Measurements from ENCODE around the gene CCDC180. TPM values are rescaled to one million over a fixed set of nuclear protein-coding genes. Genes with fewer than 3 reads are reported as not detected.

Gene CCDC180
- total and polyA plus RNA-seq, 2 experiments from 2014 or later: 0.57 to 0.83 TPM

DNA sequence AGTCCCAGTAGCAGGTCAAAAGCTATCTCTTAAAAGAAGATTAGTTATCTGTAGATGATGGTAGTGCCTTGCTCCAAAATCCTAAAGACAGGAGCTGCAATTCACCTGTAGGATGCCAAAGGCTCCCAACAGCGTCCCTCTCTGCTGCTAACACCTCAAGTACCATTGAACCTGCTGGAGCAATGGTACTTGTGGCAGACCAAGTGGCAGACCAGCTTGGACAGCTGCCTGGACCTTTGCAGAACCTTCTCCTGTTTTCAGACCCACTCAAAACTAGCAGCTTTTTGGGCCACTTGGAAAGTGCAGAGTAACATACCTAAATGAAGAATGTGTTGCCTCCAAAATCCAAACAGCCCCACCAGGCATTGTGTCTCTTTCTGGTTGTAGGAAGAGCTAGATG lies 6.9 kb upstream of the CCDC180 start:
- Histone ChIP-seq H3K4me2 (no peak overlapping the region), H3K9me3 (ENCODE audit: low read depth) (peaks cover 7% of the 10 kb centered on the region), H4K20me1 (ENCODE audit: insufficient read depth, poor library complexity, severe bottlenecking) (no peaks in the 10 kb centered on the region), H3K4me1 (ENCODE audit: insufficient read depth) (no peaks in the 10 kb centered on the region), H3K27ac (no peak overlapping the region), H2AFZ (no peak overlapping the region), H3K4me3 (no peak overlapping the region), H3K27me3 (no peaks in the 10 kb centered on the region), H3K9me2 (replicated peaks; ENCODE audit: insufficient read depth) (no peaks in the 10 kb centered on the region), H3K79me2 (no peaks in the 10 kb centered on the region), H3K36me3 (replicated peaks; ENCODE audit: insufficient read depth, low read depth) (no peaks in the 10 kb centered on the region)
- 100% methylated on average over 1 of the region's 1 CpG for WGBS (ENCODE audit: low lambda C conversion rate, missing lambda C conversion rate)
- no peak for DNase-seq (ENCODE audit: low spot score)
- TF ChIP-seq EZH2 (IDR thresholded peaks at IDR 0.05; ENCODE audit: borderline replicate concordance) (no peak), EZH2phosphoT487 (IDR thresholded peaks at IDR 0.05; ENCODE audit: low read depth, severe bottlenecking, unreplicated experiment) (no peak)
- TF ChIP-seq, protein P1, sequence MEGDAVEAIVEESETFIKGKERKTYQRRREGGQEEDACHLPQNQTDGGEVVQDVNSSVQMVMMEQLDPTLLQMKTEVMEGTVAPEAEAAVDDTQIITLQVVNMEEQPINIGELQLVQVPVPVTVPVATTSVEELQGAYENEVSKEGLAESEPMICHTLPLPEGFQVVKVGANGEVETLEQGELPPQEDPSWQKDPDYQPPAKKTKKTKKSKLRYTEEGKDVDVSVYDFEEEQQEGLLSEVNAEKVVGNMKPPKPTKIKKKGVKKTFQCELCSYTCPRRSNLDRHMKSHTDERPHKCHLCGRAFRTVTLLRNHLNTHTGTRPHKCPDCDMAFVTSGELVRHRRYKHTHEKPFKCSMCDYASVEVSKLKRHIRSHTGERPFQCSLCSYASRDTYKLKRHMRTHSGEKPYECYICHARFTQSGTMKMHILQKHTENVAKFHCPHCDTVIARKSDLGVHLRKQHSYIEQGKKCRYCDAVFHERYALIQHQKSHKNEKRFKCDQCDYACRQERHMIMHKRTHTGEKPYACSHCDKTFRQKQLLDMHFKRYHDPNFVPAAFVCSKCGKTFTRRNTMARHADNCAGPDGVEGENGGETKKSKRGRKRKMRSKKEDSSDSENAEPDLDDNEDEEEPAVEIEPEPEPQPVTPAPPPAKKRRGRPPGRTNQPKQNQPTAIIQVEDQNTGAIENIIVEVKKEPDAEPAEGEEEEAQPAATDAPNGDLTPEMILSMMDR (IDR thresholded peaks at IDR 0.05; ENCODE audit: poor library complexity): no peak

DNA sequence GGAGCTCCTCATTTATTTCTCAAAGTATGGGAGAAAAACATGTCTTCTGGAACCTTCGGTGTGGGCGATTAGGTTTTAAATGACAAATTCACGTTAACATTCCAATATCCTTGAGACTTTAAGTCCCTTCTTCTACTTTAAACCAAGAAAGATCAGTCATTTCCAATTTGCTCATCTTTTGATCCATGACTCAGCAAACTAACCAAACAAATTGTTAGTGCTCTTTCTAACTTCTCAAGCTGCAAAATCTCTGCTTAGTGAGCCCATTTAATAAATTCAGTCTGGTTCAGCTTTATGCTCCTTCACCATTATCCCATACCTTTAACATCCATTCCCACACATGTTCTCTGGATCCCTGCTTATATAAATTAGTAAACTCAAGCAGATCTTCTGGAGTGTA lies 5.5 kb upstream of the CCDC180 start:
- Histone ChIP-seq H3K9me3 (ENCODE audit: low read depth) (peaks cover 7% of the 10 kb centered on the region), H3K79me2 (no peaks in the 10 kb centered on the region), H3K4me2 (no peak overlapping the region), H3K9me2 (replicated peaks; ENCODE audit: insufficient read depth) (no peaks in the 10 kb centered on the region), H3K27ac (no peak overlapping the region), H3K36me3 (replicated peaks; ENCODE audit: insufficient read depth, low read depth) (no peaks in the 10 kb centered on the region), H2AFZ (no peak overlapping the region), H3K4me1 (ENCODE audit: insufficient read depth) (no peaks in the 10 kb centered on the region), H4K20me1 (ENCODE audit: insufficient read depth, poor library complexity, severe bottlenecking) (no peaks in the 10 kb centered on the region), H3K27me3 (no peaks in the 10 kb centered on the region), H3K4me3 (no peak overlapping the region)
- TF ChIP-seq, protein P1 (IDR thresholded peaks at IDR 0.05; ENCODE audit: poor library complexity): no peak
- TF ChIP-seq EZH2 (IDR thresholded peaks at IDR 0.05; ENCODE audit: borderline replicate concordance) (no peak), EZH2phosphoT487 (IDR thresholded peaks at IDR 0.05; ENCODE audit: low read depth, severe bottlenecking, unreplicated experiment) (no peak)
- no peak for DNase-seq (ENCODE audit: low spot score)
- WGBS (ENCODE audit: low lambda C conversion rate, missing lambda C conversion rate): 95% methylated on average over 3 of the region's 3 CpGs

DNA sequence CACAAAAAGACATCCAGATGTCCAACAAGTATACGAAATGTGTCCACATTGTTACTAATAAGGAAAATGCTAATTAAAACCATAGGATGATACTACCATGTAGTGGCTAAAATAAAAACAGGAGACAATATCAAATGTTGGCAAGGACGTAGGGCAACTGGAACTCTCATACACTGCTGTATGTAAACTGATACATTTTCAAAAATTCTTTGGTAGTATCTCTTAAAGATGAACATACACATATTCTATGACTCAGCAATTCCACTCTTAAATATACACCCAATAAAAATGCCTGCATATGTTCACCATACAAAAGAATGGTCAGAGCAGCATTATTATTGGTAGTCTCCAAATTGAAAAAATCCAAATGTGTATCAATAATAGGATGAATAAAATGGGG lies 2.9 kb upstream of the CCDC180 start:
- Histone ChIP-seq H3K4me3 (no peak overlapping the region), H3K9me2 (replicated peaks; ENCODE audit: insufficient read depth) (no peaks in the 10 kb centered on the region)

More for the DNA sequence above, 2.9 kb upstream of the CCDC180 start:
- Histone ChIP-seq H4K20me1 (ENCODE audit: insufficient read depth, poor library complexity, severe bottlenecking) (no peaks in the 10 kb centered on the region), H2AFZ (no peak overlapping the region), H3K27ac (no peak overlapping the region), H3K36me3 (replicated peaks; ENCODE audit: insufficient read depth, low read depth) (no peaks in the 10 kb centered on the region), H3K9me3 (ENCODE audit: low read depth) (no peaks in the 10 kb centered on the region), H3K79me2 (no peaks in the 10 kb centered on the region), H3K4me1 (ENCODE audit: insufficient read depth) (no peaks in the 10 kb centered on the region), H3K4me2 (no peak overlapping the region), H3K27me3 (no peaks in the 10 kb centered on the region)
- 92% methylated on average over 2 of the region's 2 CpGs for WGBS (ENCODE audit: low lambda C conversion rate, missing lambda C conversion rate)
- TF ChIP-seq, protein P1 (IDR thresholded peaks at IDR 0.05; ENCODE audit: poor library complexity): no peak
- TF ChIP-seq EZH2phosphoT487 (IDR thresholded peaks at IDR 0.05; ENCODE audit: low read depth, severe bottlenecking, unreplicated experiment) (no peak), EZH2 (IDR thresholded peaks at IDR 0.05; ENCODE audit: borderline replicate concordance) (no peak)
- DNase-seq (ENCODE audit: low spot score): no peak

Measured in hepatocyte (in vitro differentiated cells).